Caco-2 (cell line): ENCODE data around the gene POLRMT. TPM values are rescaled to one million over a fixed set of nuclear protein-coding genes. Genes with fewer than 3 reads are reported as not detected.
A peak's percentile ranks its signal among the peaks of the same experiment; 100 is the strongest.
"Not testable (repeated sequence)": the region's sequence is repeated elsewhere in the genome, so short reads cannot be mapped to it uniquely, and the experiment has no call there.

Experiments used
- BruUV-seq: library from RNA; stranded (reverse); fragments of 400-500 nt; replicated peaks from 2 replicates; lab custom pipeline; 2021; lab: Mats Ljungman, UMichigan
- CTCF ChIA-PET: fragments of 300-600 bp; sonication (Branson Sonifier 250); formaldehyde crosslinking; loops from one replicate; lab custom pipeline; 2022; ENCODE audit warnings: antibody characterized with exemption; lab: Charles Lee
- POLR2A ChIA-PET: fragments of 300-600 bp; sonication (Branson Sonifier 250); formaldehyde crosslinking; loops from one replicate; lab custom pipeline; 2022; ENCODE audit warnings: antibody characterized with exemption; lab: Charles Lee
- DNase-seq, 2 experiments: peaks; one replicate each; pipeline versions ENCODE4 v3.0.0 to v3.0.0-alpha.2; 2020 to 2022
- H3K27me3 ChIP-seq: replicated peaks from 2 replicates; pipeline ENCODE4 v1.6.0; 2011; ENCODE audit warnings: low read length; ENCODE audit not compliant: control insufficient read depth, insufficient read depth
- H3K36me3 ChIP-seq: 2 replicates; pipeline ENCODE4 v1.5.1; 2011; ENCODE audit warnings: low read length; ENCODE audit not compliant: control insufficient read depth, insufficient read depth
- H3K4me1 ChIP-seq: fragments of 250-450 bp; sonication (Bioruptor Pico); 2 replicates; pipeline ENCODE4 v1.5.1; 2020; ENCODE audit warnings: mild to moderate bottlenecking
- H3K4me3 ChIP-seq: 2 replicates; pipeline ENCODE4 v1.5.1; 2011; ENCODE audit warnings: low read depth, mild to moderate bottlenecking, control low read depth, low read length
- H3K9me3 ChIP-seq: fragments of 250-450 bp; sonication (Bioruptor Pico); 2 replicates; pipeline ENCODE4 v1.5.1; 2020; ENCODE audit warnings: mild to moderate bottlenecking, moderate library complexity
- H3K27ac Mint-ChIP-seq: one replicate; pipeline ENCODE4 v1.8.0; 2022; ENCODE audit warnings: mixed read lengths; ENCODE audit not compliant: unreplicated experiment
- H3K27me3 Mint-ChIP-seq: one replicate; pipeline ENCODE4 v1.8.0; 2022; ENCODE audit warnings: mixed read lengths; ENCODE audit not compliant: insufficient read depth, unreplicated experiment
- H3K36me3 Mint-ChIP-seq: one replicate; pipeline ENCODE4 v1.8.0; 2022; ENCODE audit warnings: mild to moderate bottlenecking, mixed read lengths; ENCODE audit not compliant: insufficient read depth, unreplicated experiment
- H3K4me1 Mint-ChIP-seq: one replicate; pipeline ENCODE4 v1.8.0; 2022; ENCODE audit warnings: low read depth, mixed read lengths; ENCODE audit not compliant: unreplicated experiment
- H3K4me3 Mint-ChIP-seq: one replicate; pipeline ENCODE4 v1.8.0; 2022; ENCODE audit warnings: mild to moderate bottlenecking, moderate library complexity, mixed read lengths; ENCODE audit not compliant: unreplicated experiment
- H3K9me3 Mint-ChIP-seq: one replicate; pipeline ENCODE4 v1.8.0; 2022; ENCODE audit warnings: mixed read lengths; ENCODE audit not compliant: unreplicated experiment
- intact Hi-C: fragments of 100-400 bp; cut with micrococcal nuclease; formaldehyde crosslinking; loops from one replicate; pipeline ENCODE4 v1.10.0; 2022; ENCODE audit not compliant: unreplicated experiment
- total RNA-seq: library from RNA; stranded (reverse); gene quantifications from 2 replicates; pipeline ENCODE4 v1.2.3, GENCODE V29; 2022
- TF ChIP-seq, protein P1 (sequence below), 2 experiments: fragments of 200-600 bp in 1 of 2; IDR thresholded peaks; 1 replicate in 1 of 2; 2 replicates in 1 of 2; pipeline versions ENCODE4 v1.5.1 to v1.8.0; 2011 to 2022; ENCODE audit warnings: antibody characterized with exemption in 1 of 2, control low read depth in 1 of 2, inconsistent platforms in 1 of 2, low read depth in 1 of 2, low read length in 1 of 2, mild to moderate bottlenecking in 1 of 2, moderate library complexity in 1 of 2; ENCODE audit not compliant: insufficient read depth in 1 of 2, severe bottlenecking in 1 of 2, unreplicated experiment in 1 of 2

Gene POLRMT
- total RNA-seq, 1 experiment from 2014 or later: 95.8 TPM

DNA sequence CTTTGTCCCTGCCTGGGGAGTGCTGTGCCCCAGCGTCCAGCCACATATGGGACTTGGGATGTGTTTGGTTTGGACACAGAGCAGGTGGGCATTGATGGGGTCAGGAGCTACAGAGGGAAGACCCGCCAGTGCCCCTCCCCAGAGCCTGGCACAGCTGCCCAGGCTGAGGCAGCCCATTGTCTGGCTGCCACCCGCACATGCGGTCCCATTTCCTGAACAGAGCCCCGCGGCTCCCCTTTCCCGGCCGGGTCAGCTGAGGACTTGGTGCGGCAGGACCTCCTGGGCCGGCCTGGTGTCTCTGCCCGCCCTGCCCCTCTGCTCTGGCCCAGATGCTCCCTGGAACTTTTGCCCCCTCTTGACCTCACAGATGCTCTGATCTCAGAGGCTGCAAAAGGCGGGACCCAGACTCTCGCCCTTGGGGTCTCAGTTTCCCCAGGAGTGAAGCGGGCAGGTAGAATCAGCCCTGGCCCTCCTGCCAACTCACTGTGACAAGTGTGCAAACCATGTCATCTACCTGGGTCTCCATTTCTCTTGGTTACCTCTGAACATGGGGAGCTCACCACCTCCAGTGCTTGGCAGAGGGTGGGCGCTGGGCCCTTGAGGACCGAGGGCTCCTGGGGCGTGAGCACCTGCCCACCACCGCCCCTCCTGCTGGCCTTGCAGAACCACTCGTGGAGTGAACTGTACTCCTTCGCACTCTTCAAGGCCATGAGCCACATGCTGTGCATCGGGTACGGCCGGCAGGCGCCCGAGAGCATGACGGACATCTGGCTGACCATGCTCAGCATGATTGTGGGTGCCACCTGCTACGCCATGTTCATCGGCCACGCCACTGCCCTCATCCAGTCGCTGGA, 25.8 kb downstream of the POLRMT start:
- TF ChIP-seq, protein P1, sequence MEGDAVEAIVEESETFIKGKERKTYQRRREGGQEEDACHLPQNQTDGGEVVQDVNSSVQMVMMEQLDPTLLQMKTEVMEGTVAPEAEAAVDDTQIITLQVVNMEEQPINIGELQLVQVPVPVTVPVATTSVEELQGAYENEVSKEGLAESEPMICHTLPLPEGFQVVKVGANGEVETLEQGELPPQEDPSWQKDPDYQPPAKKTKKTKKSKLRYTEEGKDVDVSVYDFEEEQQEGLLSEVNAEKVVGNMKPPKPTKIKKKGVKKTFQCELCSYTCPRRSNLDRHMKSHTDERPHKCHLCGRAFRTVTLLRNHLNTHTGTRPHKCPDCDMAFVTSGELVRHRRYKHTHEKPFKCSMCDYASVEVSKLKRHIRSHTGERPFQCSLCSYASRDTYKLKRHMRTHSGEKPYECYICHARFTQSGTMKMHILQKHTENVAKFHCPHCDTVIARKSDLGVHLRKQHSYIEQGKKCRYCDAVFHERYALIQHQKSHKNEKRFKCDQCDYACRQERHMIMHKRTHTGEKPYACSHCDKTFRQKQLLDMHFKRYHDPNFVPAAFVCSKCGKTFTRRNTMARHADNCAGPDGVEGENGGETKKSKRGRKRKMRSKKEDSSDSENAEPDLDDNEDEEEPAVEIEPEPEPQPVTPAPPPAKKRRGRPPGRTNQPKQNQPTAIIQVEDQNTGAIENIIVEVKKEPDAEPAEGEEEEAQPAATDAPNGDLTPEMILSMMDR (IDR thresholded peaks at IDR 0.05; ENCODE audit: insufficient read depth in 1 of 2, low read depth in 1 of 2, low read length in 1 of 2, severe bottlenecking in 1 of 2, unreplicated experiment in 1 of 2): no peak
- no peak overlapping the region for H3K4me3 ChIP-seq
- no peaks in the 10 kb centered on the region for H3K27me3 Mint-ChIP-seq
- no peaks in the 10 kb centered on the region for H3K9me3 ChIP-seq
- intact Hi-C loops: no loop called here
- CTCF ChIA-PET: interaction anchor here (1.1 kb wide), 1 partner anchor 295 kb away, joined by 3 read pairs; no protein-coding TSS in a partner anchor
- no peaks in the 10 kb centered on the region for H3K9me3 Mint-ChIP-seq
- no TSS peak for BruUV-seq
- no peaks in the 10 kb centered on the region for H3K4me1 Mint-ChIP-seq
- no peaks in the 10 kb centered on the region for H3K36me3 Mint-ChIP-seq
- no peak overlapping the region for H3K27ac Mint-ChIP-seq
- no peak for DNase-seq
- POLR2A ChIA-PET: no interaction called here
- no peaks in the 10 kb centered on the region for H3K4me1 ChIP-seq
- H3K4me3 Mint-ChIP-seq: no peak overlapping the region
- no peaks in the 10 kb centered on the region for H3K27me3 ChIP-seq
- H3K36me3 ChIP-seq: no peaks in the 10 kb centered on the region

DNA sequence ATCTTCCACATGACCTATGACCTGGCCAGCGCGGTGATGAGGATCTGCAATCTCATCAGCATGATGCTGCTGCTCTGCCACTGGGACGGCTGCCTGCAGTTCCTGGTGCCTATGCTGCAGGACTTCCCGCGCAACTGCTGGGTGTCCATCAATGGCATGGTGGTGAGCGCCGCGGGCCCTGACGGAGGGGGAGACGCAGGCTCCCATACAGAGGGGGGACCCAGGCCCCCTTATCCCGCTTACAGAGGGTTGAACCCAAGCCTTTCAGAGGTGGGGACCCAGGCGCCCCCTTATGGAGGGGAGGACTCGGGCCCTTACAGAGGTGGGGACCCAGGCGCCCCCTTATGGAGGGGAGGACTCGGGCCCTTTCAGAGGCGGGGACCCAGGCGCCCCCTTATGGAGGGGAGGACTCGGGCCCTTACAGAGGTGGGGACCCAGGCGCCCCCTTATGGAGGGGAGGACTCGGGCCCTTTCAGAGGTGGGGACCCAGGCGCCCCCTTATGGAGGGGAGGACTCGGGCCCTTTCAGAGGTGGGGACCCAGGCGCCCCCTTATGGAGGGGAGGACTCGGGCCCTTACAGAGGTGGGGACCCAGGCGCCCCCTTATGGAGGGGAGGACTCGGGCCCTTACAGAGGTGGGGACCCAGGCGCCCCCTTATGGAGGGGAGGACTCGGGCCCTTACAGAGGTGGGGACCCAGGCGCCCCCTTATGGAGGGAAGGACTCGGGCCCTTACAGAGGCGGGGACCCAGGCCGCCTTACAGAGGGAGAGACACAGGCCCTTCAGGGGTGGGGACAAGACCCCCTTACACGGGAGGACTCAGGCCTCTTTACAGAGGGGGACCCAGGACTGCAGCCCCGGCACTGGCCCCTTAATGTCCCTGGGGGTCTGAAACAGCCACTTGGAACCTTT, 28.0 kb downstream of the POLRMT start:
- intact Hi-C loops, H3K4me1 ChIP-seq, H3K27ac Mint-ChIP-seq, H3K4me3 Mint-ChIP-seq, H3K36me3 Mint-ChIP-seq, H3K27me3 Mint-ChIP-seq, CTCF ChIA-PET, H3K36me3 ChIP-seq, BruUV-seq, H3K9me3 ChIP-seq, H3K27me3 ChIP-seq, H3K4me3 ChIP-seq, POLR2A ChIA-PET, H3K9me3 Mint-ChIP-seq, H3K4me1 Mint-ChIP-seq: not testable (repeated sequence)
- TF ChIP-seq, protein P1 (IDR thresholded peaks at IDR 0.05; ENCODE audit: insufficient read depth in 1 of 2, low read depth in 1 of 2, low read length in 1 of 2, severe bottlenecking in 1 of 2, unreplicated experiment in 1 of 2): peak in 1 of 2 experiments; percentile 30
- peak; percentile 43 to 63 for DNase-seq

DNA sequence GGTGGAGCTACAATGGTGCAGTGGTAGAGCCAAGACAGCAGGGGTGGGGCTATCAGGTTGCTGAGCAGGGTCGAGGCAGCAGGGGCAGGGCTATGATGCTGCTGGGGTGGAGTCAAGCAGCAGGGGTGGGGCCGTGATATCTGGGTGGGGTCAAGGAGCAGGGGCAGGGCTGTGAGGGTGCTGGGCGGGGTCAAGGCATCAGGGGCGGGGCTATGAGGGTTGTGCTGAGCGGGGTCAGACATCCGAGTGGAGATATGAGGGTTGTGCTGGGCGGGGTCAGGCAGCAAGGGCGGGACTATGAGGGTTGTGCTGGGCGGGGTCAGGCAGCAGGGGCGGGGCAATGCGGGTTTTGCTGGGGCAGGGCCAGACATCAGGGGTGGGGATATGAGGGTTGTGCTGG, 29.0 kb downstream of the POLRMT start:
- Mint-ChIP-seq H3K4me3 (no peak overlapping the region), H3K27me3 (no peaks in the 10 kb centered on the region), H3K9me3 (no peaks in the 10 kb centered on the region), H3K27ac (no peak overlapping the region), H3K36me3 (no peaks in the 10 kb centered on the region), H3K4me1 (no peaks in the 10 kb centered on the region)
- intact Hi-C loops: no loop called here
- Histone ChIP-seq H3K36me3 (no peaks in the 10 kb centered on the region), H3K27me3 (no peaks in the 10 kb centered on the region), H3K4me1 (no peaks in the 10 kb centered on the region), H3K9me3 (no peaks in the 10 kb centered on the region; the same call in 1 of the 2 replicates), H3K4me3 (no peak overlapping the region)
- DNase-seq: peak; percentile 31 to 54
- ChIA-PET POLR2A (no interaction called here), CTCF (interaction anchor here (0.7 kb wide), 1 partner anchor 21 kb away, joined by 3 read pairs; no protein-coding TSS in a partner anchor)
- TF ChIP-seq, protein P1 (IDR thresholded peaks at IDR 0.05; ENCODE audit: insufficient read depth in 1 of 2, low read depth in 1 of 2, low read length in 1 of 2, severe bottlenecking in 1 of 2, unreplicated experiment in 1 of 2): no peak
- BruUV-seq: no TSS peak

DNA sequence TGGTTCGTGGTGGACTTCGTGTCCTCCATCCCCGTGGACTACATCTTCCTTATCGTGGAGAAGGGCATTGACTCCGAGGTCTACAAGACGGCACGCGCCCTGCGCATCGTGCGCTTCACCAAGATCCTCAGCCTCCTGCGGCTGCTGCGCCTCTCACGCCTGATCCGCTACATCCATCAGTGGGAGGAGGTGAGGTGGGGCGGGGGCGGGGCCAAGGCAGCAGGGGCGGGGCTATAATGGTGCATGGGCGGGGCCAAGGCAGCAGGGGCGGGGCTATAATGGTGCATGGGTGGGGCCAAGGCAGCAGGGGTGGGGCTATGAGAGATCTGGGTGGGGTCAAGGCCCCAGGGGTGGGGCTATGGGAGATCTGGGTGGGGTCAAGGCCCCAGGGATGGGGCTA, 29.6 kb downstream of the POLRMT start:
- POLR2A ChIA-PET, H3K9me3 ChIP-seq, DNase-seq, intact Hi-C loops, H3K9me3 Mint-ChIP-seq, H3K36me3 ChIP-seq, H3K27me3 Mint-ChIP-seq, H3K36me3 Mint-ChIP-seq, H3K4me1 ChIP-seq, H3K27me3 ChIP-seq, H3K4me3 Mint-ChIP-seq, BruUV-seq, H3K4me3 ChIP-seq, H3K4me1 Mint-ChIP-seq, H3K27ac Mint-ChIP-seq: not testable (repeated sequence)
- CTCF ChIA-PET: interaction anchor here (0.7 kb wide), 1 partner anchor 21 kb away, joined by 3 read pairs; no protein-coding TSS in a partner anchor
